H1 (cell line): Measurements from ENCODE around the gene SESN1. TPM values are rescaled to one million over a fixed set of nuclear protein-coding genes. Genes with fewer than 3 reads are reported as not detected.

ENCODE experiments used
- CTCF ChIA-PET: fragments of 300-600 bp; sonication (Branson Sonifier 250); formaldehyde crosslinking; loops from one replicate; lab custom pipeline; 2021; ENCODE audit not compliant: partially characterized antibody; lab: Charles Lee
- POLR2A ChIA-PET: fragments of 300-600 bp; sonication (Branson Sonifier 250); formaldehyde crosslinking; loops from one replicate; lab custom pipeline; 2021; ENCODE audit warnings: inconsistent platforms; ENCODE audit not compliant: partially characterized antibody; lab: Charles Lee
- DNase-seq, 2 experiments: peaks; one replicate each; pipeline versions ENCODE4 v3.0.0 to v3.0.0-alpha.2; 2010 to 2022; ENCODE audit warnings: low spot score in 2 of 2, low read depth in 1 of 2, mixed read lengths in 1 of 2
- FAIRE-seq: peaks from 2 replicates; lab custom pipeline; 2011; peaks lifted over from hg19 to GRCh38; lab: Jason Lieb, UNC
- H2AFZ ChIP-seq: 2 replicates; pipeline ENCODE4 v1.8.1; 2012; ENCODE audit warnings: low read length, inconsistent platforms
- H2AK5ac ChIP-seq: 2 replicates; pipeline ENCODE4 v1.6.1; 2013; ENCODE audit warnings: low read depth, low read length
- H2BK120ac ChIP-seq: replicated peaks from 2 replicates; pipeline ENCODE3; 2013; ENCODE audit warnings: low read depth, low read length, inconsistent platforms
- H2BK12ac ChIP-seq: 2 replicates; pipeline ENCODE4 v1.6.1; 2013; ENCODE audit warnings: low read depth, low read length
- H2BK15ac ChIP-seq: 2 replicates; pipeline ENCODE4 v1.6.1; 2013; ENCODE audit warnings: low read length
- H2BK20ac ChIP-seq: 2 replicates; pipeline ENCODE4 v1.6.1; 2013; ENCODE audit warnings: low read length
- H2BK5ac ChIP-seq: 2 replicates; pipeline ENCODE4 v1.6.1; 2013; ENCODE audit warnings: low read depth, low read length
- H3K14ac ChIP-seq: 2 replicates; pipeline ENCODE4 v1.6.1; 2013; ENCODE audit warnings: inconsistent platforms; ENCODE audit not compliant: insufficient read length
- H3K18ac ChIP-seq: 2 replicates; pipeline ENCODE4 v1.6.1; 2013; ENCODE audit warnings: low read length; ENCODE audit errors: extremely low read depth
- H3K23ac ChIP-seq: 2 replicates; pipeline ENCODE4 v1.6.1; 2013; ENCODE audit warnings: inconsistent platforms; ENCODE audit not compliant: insufficient read length
- H3K23me2 ChIP-seq: 2 replicates; pipeline ENCODE4 v1.6.1; 2013; ENCODE audit warnings: low read depth, low read length
- H3K27ac ChIP-seq: 2 replicates; pipeline ENCODE4 v1.6.1; 2011; ENCODE audit warnings: low read depth, low read length, inconsistent platforms
- H3K27me3 ChIP-seq, 4 experiments: replicated peaks in 1 of 4; 1 replicate in 1 of 4; 2 replicates in 3 of 4; pipeline versions ENCODE4 v1.6.1 to v1.8.1; 2011 to 2013; ENCODE audit warnings: low read length in 3 of 4, mild to moderate bottlenecking in 3 of 4, inconsistent platforms in 2 of 4, mixed read lengths in 2 of 4, moderate library complexity in 1 of 4; ENCODE audit not compliant: control insufficient read depth in 3 of 4, insufficient read depth in 3 of 4; ENCODE audit errors: extremely low read depth in 1 of 4
- H3K36me3 ChIP-seq, 4 experiments: 2 replicates each; pipeline versions ENCODE4 v1.6.1 to v1.8.1; 2011 to 2013; ENCODE audit warnings: mild to moderate bottlenecking in 4 of 4, low read length in 3 of 4, moderate library complexity in 2 of 4, control low read depth in 1 of 4, inconsistent platforms in 1 of 4; ENCODE audit not compliant: insufficient read depth in 4 of 4, control insufficient read depth in 2 of 4
- H3K4ac ChIP-seq: replicated peaks from 2 replicates; pipeline ENCODE3; 2013; ENCODE audit warnings: low read length, low read depth, mixed read lengths, inconsistent platforms; ENCODE audit not compliant: insufficient read length
- H3K4me1 ChIP-seq, 4 experiments: replicated peaks in 1 of 4; 1 replicate in 1 of 4; 2 replicates in 3 of 4; pipeline versions ENCODE4 v1.6.1 to v1.8.1; 2011 to 2013; ENCODE audit warnings: low read length in 3 of 4, inconsistent platforms in 2 of 4, mixed read lengths in 1 of 4; ENCODE audit not compliant: insufficient read depth in 4 of 4, control insufficient read depth in 3 of 4
- H3K4me2 ChIP-seq, 2 experiments: 2 replicates each; pipeline versions ENCODE4 v1.6.1 to v1.8.1; 2011 to 2013; ENCODE audit warnings: low read depth in 2 of 2, low read length in 2 of 2, control low read depth in 1 of 2, inconsistent platforms in 1 of 2, mild to moderate bottlenecking in 1 of 2; ENCODE audit not compliant: insufficient read depth in 1 of 2
- H3K4me3 ChIP-seq, 4 experiments: fragments of 200-600, 300-600 bp in 1 of 4; sonication (generic), shearing (Covaris generic), sonication (Bioruptor Twin) in 1 of 4; 2 replicates each; pipeline versions ENCODE4 v1.5.1 to v1.8.1; 2011 to 2016; ENCODE audit warnings: low read length in 4 of 4, low read depth in 3 of 4, control low read depth in 2 of 4, inconsistent platforms in 2 of 4, mild to moderate bottlenecking in 2 of 4, mixed read lengths in 1 of 4, moderate library complexity in 1 of 4; ENCODE audit not compliant: insufficient read depth in 2 of 4; ENCODE audit errors: extremely low read depth in 1 of 4
- H3K56ac ChIP-seq: replicated peaks from 2 replicates; pipeline ENCODE3; 2013; ENCODE audit warnings: low read depth, mild to moderate bottlenecking, mixed read lengths, low read length, inconsistent platforms; ENCODE audit not compliant: insufficient read length
- H3K79me1 ChIP-seq: 2 replicates; pipeline ENCODE4 v1.6.1; 2013; ENCODE audit warnings: low read depth, low read length, control low read depth
- H3K79me2 ChIP-seq, 2 experiments: 2 replicates each; pipeline versions ENCODE4 v1.6.1 to v1.8.1; 2012 to 2013; ENCODE audit warnings: low read length in 2 of 2, mild to moderate bottlenecking in 2 of 2, inconsistent platforms in 1 of 2; ENCODE audit not compliant: insufficient read depth in 2 of 2, control insufficient read depth in 1 of 2
- H3K9ac ChIP-seq, 4 experiments: replicated peaks in 1 of 4; 1 replicate in 1 of 4; 2 replicates in 3 of 4; pipeline versions ENCODE4 v1.6.1 to v1.8.1; 2011 to 2013; ENCODE audit warnings: low read depth in 3 of 4, low read length in 3 of 4, control low read depth in 2 of 4, mild to moderate bottlenecking in 2 of 4, moderate library complexity in 2 of 4, inconsistent platforms in 1 of 4; ENCODE audit errors: extremely low read depth in 1 of 4
- H3K9me3 ChIP-seq, 2 experiments: 2 replicates each; pipeline versions ENCODE4 v1.6.1 to v1.8.1; 2012 to 2013; ENCODE audit warnings: mild to moderate bottlenecking in 2 of 2, moderate library complexity in 2 of 2, control low read depth in 1 of 2, inconsistent platforms in 1 of 2, low read depth in 1 of 2, low read length in 1 of 2, mixed read lengths in 1 of 2; ENCODE audit not compliant: insufficient read depth in 2 of 2
- H4K20me1 ChIP-seq, 2 experiments: replicated peaks in 1 of 2; 2 replicates each; pipeline versions ENCODE3 to v1.8.1; 2011 to 2013; ENCODE audit warnings: inconsistent platforms in 2 of 2, low read length in 2 of 2, mild to moderate bottlenecking in 1 of 2; ENCODE audit not compliant: insufficient read depth in 2 of 2, control insufficient read depth in 1 of 2
- H4K5ac ChIP-seq: 2 replicates; pipeline ENCODE4 v1.6.1; 2013; ENCODE audit warnings: low read length, low read depth, mixed read lengths, inconsistent platforms; ENCODE audit not compliant: insufficient read length
- H4K8ac ChIP-seq: 2 replicates; pipeline ENCODE4 v1.8.0; 2013; ENCODE audit warnings: mild to moderate bottlenecking, moderate library complexity, low read length, inconsistent platforms; ENCODE audit not compliant: insufficient read depth; ENCODE audit errors: extremely low read depth
- H4K91ac ChIP-seq: replicated peaks from 2 replicates; pipeline ENCODE3; 2013; ENCODE audit warnings: low read length, mixed read lengths, inconsistent platforms; ENCODE audit not compliant: insufficient read length
- SIN3A ChIP-seq, 2 experiments: IDR thresholded peaks in 1 of 2; conservative IDR thresholded peaks in 1 of 2; 2 replicates each; pipeline ENCODE4 v1.6.1; 2011 to 2012; ENCODE audit warnings: low read length in 2 of 2, improper control_type of control experiment in 1 of 2, low read depth in 1 of 2, mild to moderate bottlenecking in 1 of 2
- WGBS, 2 experiments: shearing (Covaris generic) in 1 of 2; methylation state at CpG; one replicate each; pipeline versions ENCODE4 v1.1.6 to v1.1.7; 2013 to 2015; ENCODE audit warnings: low lambda C conversion rate in 2 of 2, mixed read lengths in 2 of 2, inconsistent platforms in 1 of 2, low coverage in 1 of 2, missing lambda C conversion rate in 1 of 2; ENCODE audit not compliant: insufficient replicate concordance in 2 of 2, insufficient coverage in 1 of 2, insufficient read length in 1 of 2; ENCODE audit errors: extremely low coverage in 1 of 2, missing lambda C conversion rate in 1 of 2; 5-methylcytosine and 5-hydroxymethylcytosine counted together
- polyA plus RNA-seq, 7 experiments: library from polyadenylated mRNA; depleted of rRNA in 3 of 7; stranded (reverse) in 5 of 7; unstranded in 2 of 7; fragments of >200 nt in 5 of 7; fragments of 200-250 nt in 2 of 7; gene quantifications; 1 replicate in 5 of 7; 2 replicates in 1 of 7; 4 replicates in 1 of 7; pipeline versions ENCODE4 v1.2.1 to v1.2.3, GENCODE V29; 2011 to 2013; ENCODE audit warnings: missing spikeins in 2 of 7, mixed read lengths in 2 of 7
- total RNA-seq: library from RNA; stranded (reverse); fragmentation: NEBNext Ultra II Directional; extraction: Animal tissue kit (Norgen Biotek cat#: 25700); gene quantifications from 2 replicates; pipeline ENCODE4 v1.2.1, GENCODE V29; 2021

SESN1 gene
- total and polyA plus RNA-seq, 2 of the 8 experiments (the other 6 are each of a cell fraction or from before 2014, with no cell fraction given): 12.8 to 15.6 TPM

DNA sequence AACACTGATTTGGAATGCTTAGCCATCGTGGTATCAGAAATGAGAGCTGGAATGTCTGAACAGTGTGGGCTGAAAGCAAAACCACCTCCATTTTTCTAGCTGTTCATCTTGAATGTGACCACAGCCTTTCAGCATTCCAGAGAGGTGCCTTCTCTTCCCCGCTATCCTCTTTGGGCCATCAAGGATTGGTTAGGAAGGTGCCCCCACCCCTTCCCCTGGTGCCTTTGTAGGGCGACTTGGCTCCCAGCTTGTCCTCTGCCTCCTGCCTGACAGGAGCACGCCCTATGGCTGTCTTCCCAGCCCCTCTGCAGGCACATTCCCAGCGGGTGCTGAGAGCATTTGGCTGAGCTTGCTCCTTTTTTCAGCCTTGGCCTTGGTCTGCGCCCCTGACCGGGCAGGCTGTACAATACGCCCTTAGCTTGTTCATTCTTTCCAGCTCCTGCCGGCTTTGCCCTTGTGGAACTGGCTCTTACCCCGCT, 148.9 kb downstream of the SESN1 start:
- no peak overlapping the region for H3K56ac ChIP-seq
- H3K36me3 ChIP-seq: no peaks in the 10 kb centered on the region
- no peak overlapping the region for H4K8ac ChIP-seq
- no peak overlapping the region for H4K91ac ChIP-seq
- H3K9ac ChIP-seq: no peak overlapping the region
- no peak overlapping the region for H3K23ac ChIP-seq
- H2BK20ac ChIP-seq: no peak overlapping the region
- no peak overlapping the region for H3K14ac ChIP-seq
- H2BK12ac ChIP-seq: no peak overlapping the region
- no peaks in the 10 kb centered on the region for H3K23me2 ChIP-seq
- H3K79me1 ChIP-seq: no peaks in the 10 kb centered on the region
- ChIA-PET CTCF (interaction anchor here (0.8 to 1.8 kb wide), 5 partner anchors 9 to 31 kb away, joined by 3 to 9 read pairs (median 4); no protein-coding TSS in a partner anchor), POLR2A (interaction anchor here (1.7 kb wide), 1 partner anchor 9 kb away, joined by 5 read pairs; no protein-coding TSS in a partner anchor)
- H4K20me1 ChIP-seq: no peaks in the 10 kb centered on the region
- H3K79me2 ChIP-seq: no peaks in the 10 kb centered on the region
- DNase-seq (no peak), FAIRE-seq (no peak)
- no peak overlapping the region for H3K4me3 ChIP-seq
- H3K27me3 ChIP-seq: no peaks in the 10 kb centered on the region
- no peaks in the 10 kb centered on the region for H3K9me3 ChIP-seq
- no peak overlapping the region for H3K27ac ChIP-seq
- H2BK5ac ChIP-seq: no peak overlapping the region
- no peak overlapping the region for H2AK5ac ChIP-seq
- no peak overlapping the region for H3K4me2 ChIP-seq
- no peak overlapping the region for H2AFZ ChIP-seq
- H3K18ac ChIP-seq: no peak overlapping the region
- no peak overlapping the region for H4K5ac ChIP-seq
- H2BK120ac ChIP-seq: no peak overlapping the region
- no peak overlapping the region for H3K4ac ChIP-seq
- WGBS, 2 experiments: 78% methylated on average over 10 of the region's 10 CpGs; no CpG with 5 or more reads in 1 of the 2 experiments
- no peak overlapping the region for H2BK15ac ChIP-seq
- H3K4me1 ChIP-seq: peaks cover 0 to 3% (median 2%) of the 10 kb centered on the region in 4 experiments; a peak in 6 of 7 replicates
- no peak for TF ChIP-seq SIN3A (conservative IDR thresholded peaks at IDR 0.05 in 1 of 2, IDR thresholded peaks at IDR 0.05 in 1 of 2; ENCODE audit: low read depth in 1 of 2, low read length in 2 of 2)
